Activated naive CD4-positive, alpha-beta T cell treated with anti-CD3 and anti-CD28 coated beads, Interleukin-2, amount 10 ng/mL, durations not matched to agents 7 days and 5 days (primary cell): ENCODE data around the gene TINCR.

Source experiments
- CTCF ChIA-PET: fragments of 350-600 bp; sonication (Branson Sonifier 250); formaldehyde crosslinking; loops from one replicate; lab custom pipeline; 2021; ENCODE audit warnings: antibody characterized with exemption; lab: Charles Lee
- DNase-seq: peaks from one replicate; pipeline ENCODE4 v3.0.0-alpha.2; 2020
- H3K27ac Mint-ChIP-seq: one replicate; pipeline ENCODE4 v1.8.0; 2021; ENCODE audit warnings: mild to moderate bottlenecking, moderate library complexity, mixed read lengths
- H3K27me3 Mint-ChIP-seq: one replicate; pipeline ENCODE4 v1.8.0; 2021; ENCODE audit warnings: mild to moderate bottlenecking, mixed read lengths
- H3K36me3 Mint-ChIP-seq: one replicate; pipeline ENCODE4 v1.8.0; 2021; ENCODE audit warnings: mixed read lengths
- H3K4me1 Mint-ChIP-seq: one replicate; pipeline ENCODE4 v1.8.0; 2021; ENCODE audit warnings: mixed read lengths
- H3K4me3 Mint-ChIP-seq: one replicate; pipeline ENCODE4 v1.8.0; 2021; ENCODE audit warnings: mild to moderate bottlenecking, moderate library complexity, mixed read lengths
- H3K9me3 Mint-ChIP-seq: one replicate; pipeline ENCODE4 v1.8.0; 2021; ENCODE audit warnings: mixed read lengths

The TINCR gene

DNA sequence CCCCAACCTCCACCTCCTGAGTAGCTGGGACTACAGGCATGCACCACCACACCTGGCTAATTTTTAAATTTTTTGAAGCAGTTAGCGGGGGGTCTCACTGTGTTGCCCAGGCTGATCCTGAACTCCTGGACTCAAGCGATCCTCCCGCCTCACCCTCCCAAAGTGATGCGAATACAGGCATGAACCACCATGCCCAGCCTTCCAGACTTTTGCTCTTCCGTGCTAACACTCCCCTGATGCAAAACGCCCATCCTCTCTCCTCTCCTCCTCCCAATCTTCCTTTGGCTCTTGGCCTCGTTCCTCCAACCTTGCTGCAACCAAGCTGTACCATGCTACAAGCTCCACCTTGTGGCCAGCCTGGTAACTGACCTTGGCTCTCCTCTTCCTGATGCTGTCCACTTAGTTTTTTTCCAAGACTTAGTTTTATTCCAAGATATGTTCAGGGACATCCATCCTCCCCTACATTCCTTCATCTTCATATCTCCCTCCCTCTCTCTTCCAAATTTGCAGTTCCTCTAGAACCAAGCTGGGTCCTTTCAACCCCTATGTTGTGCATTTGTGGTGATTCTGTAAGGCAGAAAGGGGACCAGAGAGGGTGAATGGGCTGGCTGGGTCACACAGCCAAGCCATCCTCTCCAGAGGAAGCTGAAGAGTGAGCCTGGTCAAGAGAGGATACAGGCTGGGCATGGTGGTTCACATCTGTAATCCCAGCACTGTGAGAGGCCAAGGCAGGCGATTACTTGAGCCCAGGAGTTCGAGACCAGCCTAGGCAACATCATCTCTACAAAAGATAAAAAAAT is 32.8 kb downstream of the TINCR start:
- Mint-ChIP-seq H3K4me3 (no peak overlapping the region), H3K27ac (no peak overlapping the region), H3K36me3 (peaks cover 7% of the 10 kb centered on the region), H3K9me3 (peaks cover 28% of the 10 kb centered on the region), H3K27me3 (peaks cover 26% of the 10 kb centered on the region), H3K4me1 (no peaks in the 10 kb centered on the region)
- DNase-seq = no peak
- CTCF ChIA-PET = interaction anchor here (1.0 kb wide), 1 partner anchor 31 kb away, joined by 3 read pairs; no protein-coding TSS in a partner anchor

DNA sequence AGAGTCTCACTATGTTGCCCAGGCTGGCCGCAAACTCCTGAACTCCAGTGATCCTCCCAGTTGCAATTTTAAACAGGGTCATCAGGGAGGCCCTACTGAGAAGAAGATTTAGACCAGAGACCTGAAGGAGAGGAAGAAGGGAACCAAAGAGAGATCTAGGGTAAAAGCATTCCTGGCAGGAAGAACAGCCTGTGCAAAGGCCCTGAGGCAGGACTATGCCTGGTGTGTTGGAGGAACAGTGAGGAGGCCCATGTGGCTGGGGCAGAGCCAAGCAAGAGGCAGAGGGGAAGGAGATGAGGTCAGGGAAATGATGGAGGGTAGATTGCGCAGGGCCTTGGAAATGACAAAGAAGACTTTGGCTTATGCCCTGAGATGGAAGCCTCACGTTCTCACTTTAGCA is 34.5 kb downstream of the TINCR start:
- CTCF ChIA-PET = no interaction called here
- Mint-ChIP-seq H3K27me3 (peaks cover 26% of the 10 kb centered on the region), H3K27ac (no peak overlapping the region), H3K4me3 (no peak overlapping the region), H3K4me1 (no peaks in the 10 kb centered on the region), H3K36me3 (peaks cover 7% of the 10 kb centered on the region), H3K9me3 (peaks cover 28% of the 10 kb centered on the region)
- DNase-seq = no peak

- peaks cover 4% of the 10 kb centered on the region for H3K36me3 Mint-ChIP-seq
Measured at GRCh38 chr19:5530701-5531100, 37.1 kb downstream of the TINCR start.

GRCh38 chr19:5526691-5527090 is 41.1 kb downstream of the TINCR start:
- H3K27me3 Mint-ChIP-seq = peaks cover 12% of the 10 kb centered on the region
- no peak for DNase-seq

More at GRCh38 chr19:5530701-5531100, 37.1 kb downstream of the TINCR start:
- H3K27me3 Mint-ChIP-seq = peaks cover 12% of the 10 kb centered on the region
- H3K4me1 Mint-ChIP-seq = no peaks in the 10 kb centered on the region
- no peak overlapping the region for H3K27ac Mint-ChIP-seq
- CTCF ChIA-PET = interaction anchor here (0.6 kb wide), 1 partner anchor 488 kb away, joined by 3 read pairs; no protein-coding TSS in a partner anchor
- no peak for DNase-seq
- H3K9me3 Mint-ChIP-seq = peaks cover 23% of the 10 kb centered on the region
- H3K4me3 Mint-ChIP-seq = no peak overlapping the region

GRCh38 chr19:5524081-5524480 is 43.7 kb downstream of the TINCR start:
- H3K4me3 Mint-ChIP-seq = no peak overlapping the region
- no peak overlapping the region for H3K27ac Mint-ChIP-seq
- no peak for DNase-seq
- H3K9me3 Mint-ChIP-seq = peaks cover 5% of the 10 kb centered on the region
- H3K27me3 Mint-ChIP-seq = peaks cover 16% of the 10 kb centered on the region
- H3K4me1 Mint-ChIP-seq = no peaks in the 10 kb centered on the region
- CTCF ChIA-PET = no interaction called here
- no peaks in the 10 kb centered on the region for H3K36me3 Mint-ChIP-seq

More at GRCh38 chr19:5526691-5527090, 41.1 kb downstream of the TINCR start:
- Mint-ChIP-seq H3K36me3 (no peaks in the 10 kb centered on the region), H3K27ac (no peak overlapping the region), H3K4me1 (no peaks in the 10 kb centered on the region), H3K9me3 (no peaks in the 10 kb centered on the region), H3K4me3 (no peak overlapping the region)
- CTCF ChIA-PET = no interaction called here

DNA sequence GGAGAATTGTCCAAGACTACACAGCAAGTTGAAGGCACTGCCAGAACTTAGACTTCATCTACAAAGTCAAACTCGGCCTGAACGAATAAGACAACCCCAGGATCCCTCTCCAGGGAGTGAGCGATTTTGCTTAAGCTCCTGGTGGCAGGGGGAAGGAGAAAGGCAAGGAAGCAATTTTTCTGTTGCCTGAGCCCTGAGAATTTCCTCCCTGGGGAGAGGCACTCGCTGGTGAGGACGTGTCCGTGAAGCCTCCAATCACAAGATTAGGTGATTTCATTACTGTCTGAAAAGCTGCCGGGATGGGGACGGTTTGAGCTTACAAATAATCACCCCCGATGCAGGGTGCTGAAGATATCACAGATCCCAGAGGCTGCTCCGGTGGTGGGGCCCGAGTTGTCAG is 45.6 kb downstream of the TINCR start:
- H3K4me1 Mint-ChIP-seq = no peaks in the 10 kb centered on the region
- DNase-seq = no peak
- H3K36me3 Mint-ChIP-seq = no peaks in the 10 kb centered on the region
- H3K27ac Mint-ChIP-seq = no peak overlapping the region
- CTCF ChIA-PET = no interaction called here
- H3K27me3 Mint-ChIP-seq = peaks cover 12% of the 10 kb centered on the region
- peaks cover 11% of the 10 kb centered on the region for H3K9me3 Mint-ChIP-seq
- no peak overlapping the region for H3K4me3 Mint-ChIP-seq

DNA sequence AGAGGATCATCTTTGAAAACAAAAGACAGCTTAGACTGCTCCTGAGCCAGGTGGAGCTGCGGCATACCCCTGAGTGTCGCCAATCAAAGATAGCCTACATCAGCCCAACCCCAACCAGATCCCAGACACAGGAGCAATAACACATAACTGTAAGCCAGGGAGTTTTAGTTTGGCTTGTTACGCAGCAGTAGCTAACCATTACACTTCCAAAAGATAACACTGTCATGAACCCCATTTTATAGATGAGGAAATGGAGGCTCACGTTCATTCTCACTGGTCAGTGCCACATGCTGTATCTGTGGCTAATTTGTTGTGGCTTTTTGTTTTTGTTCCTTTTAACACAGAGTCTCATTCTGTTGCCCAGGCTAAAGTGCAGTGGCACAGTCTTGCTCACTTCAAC is 47.3 kb downstream of the TINCR start:
- Mint-ChIP-seq H3K4me1 (no peaks in the 10 kb centered on the region), H3K27ac (no peak overlapping the region), H3K9me3 (peaks cover 25% of the 10 kb centered on the region), H3K27me3 (peaks cover 8% of the 10 kb centered on the region), H3K4me3 (no peak overlapping the region), H3K36me3 (no peaks in the 10 kb centered on the region)
- DNase-seq = no peak
- CTCF ChIA-PET = no interaction called here

- peaks cover 30% of the 10 kb centered on the region for H3K9me3 Mint-ChIP-seq
- DNase-seq = no peak
- H3K4me1 Mint-ChIP-seq = no peaks in the 10 kb centered on the region
- no peaks in the 10 kb centered on the region for H3K36me3 Mint-ChIP-seq
- H3K27ac Mint-ChIP-seq = no peak overlapping the region
- CTCF ChIA-PET = no interaction called here
- no peak overlapping the region for H3K4me3 Mint-ChIP-seq
- H3K27me3 Mint-ChIP-seq = peaks cover 8% of the 10 kb centered on the region
Measured at GRCh38 chr19:5519076-5519475, 48.7 kb downstream of the TINCR start.

DNA sequence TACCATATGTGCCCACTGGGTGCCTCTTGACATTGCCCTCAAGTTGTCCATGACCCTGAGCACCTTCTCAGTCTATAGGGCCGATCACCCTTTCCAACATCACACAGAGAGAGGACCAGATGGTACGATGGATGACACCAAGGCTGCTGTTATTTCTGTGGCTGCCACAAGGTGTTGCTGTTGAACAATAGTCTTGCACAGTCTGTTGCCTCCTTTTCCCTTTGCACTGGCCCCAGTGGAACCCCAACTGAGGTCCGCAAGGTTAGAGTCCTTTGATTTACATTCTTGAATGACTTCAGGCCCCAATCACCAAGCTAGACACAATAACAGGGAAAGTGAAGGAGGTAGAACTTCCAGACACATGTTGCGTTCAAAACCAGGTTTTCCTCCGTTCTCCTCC is 52.0 kb downstream of the TINCR start:
- no peaks in the 10 kb centered on the region for H3K4me1 Mint-ChIP-seq
- H3K27ac Mint-ChIP-seq = no peak overlapping the region
- peaks cover 36% of the 10 kb centered on the region for H3K9me3 Mint-ChIP-seq
- no peak overlapping the region for H3K4me3 Mint-ChIP-seq
- CTCF ChIA-PET = no interaction called here
- H3K36me3 Mint-ChIP-seq = no peaks in the 10 kb centered on the region
- DNase-seq = no peak
- peaks cover under 1% of the 10 kb centered on the region for H3K27me3 Mint-ChIP-seq

DNA sequence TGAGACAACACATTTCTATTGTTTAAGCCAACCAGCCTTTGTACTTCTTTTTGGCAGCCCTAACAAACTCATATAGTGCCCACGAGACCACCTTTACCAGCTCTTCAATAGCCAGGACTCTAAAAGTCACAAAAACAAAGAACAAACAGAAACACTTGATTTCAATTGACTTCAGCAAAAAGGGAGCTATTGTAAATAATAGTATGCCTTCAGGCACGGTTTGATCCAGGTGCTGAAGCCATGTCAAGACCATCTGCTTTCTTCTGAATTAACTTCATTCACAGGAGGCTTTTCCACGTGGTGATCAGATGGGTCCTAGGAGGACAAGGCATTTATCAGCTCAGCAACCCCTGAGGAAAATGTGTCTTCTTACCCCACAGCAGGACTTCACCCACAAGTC is 53.8 kb downstream of the TINCR start:
- Mint-ChIP-seq H3K27ac (no peak overlapping the region), H3K4me3 (no peak overlapping the region), H3K27me3 (no peaks in the 10 kb centered on the region), H3K36me3 (no peaks in the 10 kb centered on the region), H3K9me3 (peaks cover 30% of the 10 kb centered on the region), H3K4me1 (no peaks in the 10 kb centered on the region)
- DNase-seq = no peak
- CTCF ChIA-PET = no interaction called here

DNA sequence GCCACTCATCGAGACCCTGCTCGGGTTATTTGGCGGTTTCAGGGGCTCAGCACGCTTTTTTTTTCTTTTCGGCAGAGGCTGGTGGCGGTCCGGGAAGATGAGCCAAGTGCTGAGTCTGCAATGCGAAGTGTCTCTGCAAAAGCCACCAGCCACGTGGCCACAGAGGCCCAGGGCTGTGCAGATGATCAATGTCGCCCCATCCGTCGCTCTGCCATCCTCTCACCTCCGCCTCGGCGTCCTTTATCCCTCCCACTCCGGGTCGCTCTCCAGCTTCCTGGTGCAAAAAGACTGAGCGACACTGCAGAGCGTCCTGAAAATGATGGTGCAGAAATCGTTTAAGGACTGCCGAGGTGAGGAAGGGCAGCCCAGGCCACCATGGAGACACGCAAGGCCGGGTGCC is 55.0 kb downstream of the TINCR start:
- no peak overlapping the region for H3K27ac Mint-ChIP-seq
- H3K9me3 Mint-ChIP-seq = peaks cover 28% of the 10 kb centered on the region
- no peaks in the 10 kb centered on the region for H3K36me3 Mint-ChIP-seq
- H3K27me3 Mint-ChIP-seq = no peaks in the 10 kb centered on the region
- CTCF ChIA-PET = no interaction called here
- H3K4me3 Mint-ChIP-seq = no peak overlapping the region
- DNase-seq = no peak
- no peaks in the 10 kb centered on the region for H3K4me1 Mint-ChIP-seq
